OCI-LY7 (cell line): ENCODE results near the gene RRBP1.

Source experiments
- EZH2phosphoT487 ChIP-seq: fragments of 200-600 bp; sonication (generic); IDR thresholded peaks from 2 replicates; pipeline ENCODE4 v1.6.1; 2018; ENCODE audit warnings: low read depth, borderline replicate concordance, mild to moderate bottlenecking, mixed run types, antibody characterized with exemption, low read length, moderate library complexity, mixed read lengths
- TF ChIP-seq, protein P1 (sequence below): fragments of 200-600 bp; sonication (generic); conservative IDR thresholded peaks from 2 replicates; pipeline ENCODE4 v1.5.1; 2014; ENCODE audit warnings: mild to moderate bottlenecking, antibody characterized with exemption, low read length, moderate library complexity, mixed read lengths

DNA sequence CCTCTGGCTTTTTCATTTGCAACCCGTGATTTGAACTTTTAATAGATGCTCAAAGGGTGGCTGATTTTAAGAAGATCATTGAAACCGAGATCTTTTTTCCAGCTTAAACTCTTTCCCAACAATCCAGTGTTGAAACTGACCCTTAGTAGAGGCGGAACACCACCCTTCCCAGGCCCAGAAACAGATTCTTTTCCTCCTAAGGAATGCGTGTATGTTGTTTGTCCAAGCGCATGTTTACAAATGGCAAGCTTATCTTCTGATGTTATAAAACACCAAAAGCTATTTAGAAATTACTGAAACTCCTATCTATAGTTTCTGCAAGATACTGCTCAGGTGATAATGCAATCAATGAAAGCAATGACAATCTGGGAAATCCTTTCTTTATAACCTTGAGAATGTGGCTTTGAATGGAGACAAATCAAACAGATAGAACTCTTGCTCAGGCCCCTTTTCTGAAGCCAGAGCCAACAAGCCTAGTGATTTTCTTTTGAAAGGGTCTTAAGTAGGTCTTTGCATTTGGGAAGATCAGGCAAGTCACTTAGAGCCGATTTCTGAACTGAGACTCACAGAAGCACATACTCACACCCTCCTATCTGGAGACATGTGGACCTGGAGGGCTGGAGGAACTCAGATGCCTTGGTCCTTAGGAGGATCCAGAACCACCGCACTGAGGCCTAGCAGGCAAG lies 26.8 kb upstream of the RRBP1 start:
- TF ChIP-seq, protein P1, sequence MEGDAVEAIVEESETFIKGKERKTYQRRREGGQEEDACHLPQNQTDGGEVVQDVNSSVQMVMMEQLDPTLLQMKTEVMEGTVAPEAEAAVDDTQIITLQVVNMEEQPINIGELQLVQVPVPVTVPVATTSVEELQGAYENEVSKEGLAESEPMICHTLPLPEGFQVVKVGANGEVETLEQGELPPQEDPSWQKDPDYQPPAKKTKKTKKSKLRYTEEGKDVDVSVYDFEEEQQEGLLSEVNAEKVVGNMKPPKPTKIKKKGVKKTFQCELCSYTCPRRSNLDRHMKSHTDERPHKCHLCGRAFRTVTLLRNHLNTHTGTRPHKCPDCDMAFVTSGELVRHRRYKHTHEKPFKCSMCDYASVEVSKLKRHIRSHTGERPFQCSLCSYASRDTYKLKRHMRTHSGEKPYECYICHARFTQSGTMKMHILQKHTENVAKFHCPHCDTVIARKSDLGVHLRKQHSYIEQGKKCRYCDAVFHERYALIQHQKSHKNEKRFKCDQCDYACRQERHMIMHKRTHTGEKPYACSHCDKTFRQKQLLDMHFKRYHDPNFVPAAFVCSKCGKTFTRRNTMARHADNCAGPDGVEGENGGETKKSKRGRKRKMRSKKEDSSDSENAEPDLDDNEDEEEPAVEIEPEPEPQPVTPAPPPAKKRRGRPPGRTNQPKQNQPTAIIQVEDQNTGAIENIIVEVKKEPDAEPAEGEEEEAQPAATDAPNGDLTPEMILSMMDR, result no peak
- TF ChIP-seq EZH2phosphoT487, result no peak
